Gastroesophageal sphincter (tissue), 4 donors: ENCODE results near the gene VPS13C. TPM values are rescaled to one million over a fixed set of nuclear protein-coding genes. Genes with fewer than 3 reads are reported as not detected.

Source experiments
- ATAC-seq: fragments of 150-250 bp; one replicate; pipeline ENCODE4 v1.9.1; 2016; ENCODE audit warnings: mild to moderate bottlenecking, moderate library complexity
- H3K27ac ChIP-seq, 4 donors: fragments of 200-600 bp; sonication (generic) in 3 of 4; 1 replicate in 3 of 4; 2 replicates in 1 of 4; pipeline ENCODE4 v1.5.1; 2016 to 2019
- H3K27me3 ChIP-seq: fragments of 200-600 bp; sonication (generic); one replicate; pipeline ENCODE4 v1.5.1; 2019
- H3K36me3 ChIP-seq, 2 donors: fragments of 200-600 bp; sonication (generic); one replicate each; pipeline ENCODE4 v1.5.1; 2019; ENCODE audit warnings: control low read depth in 1 of 2
- H3K4me1 ChIP-seq, 3 donors: fragments of 200-600 bp; sonication (generic); 1 replicate in 2 of 3; 2 replicates in 1 of 3; pipeline ENCODE4 v1.5.1; 2016 to 2019; ENCODE audit warnings: control low read depth in 2 of 3
- H3K4me3 ChIP-seq, 2 donors: fragments of 200-600 bp; sonication (generic); one replicate each; pipeline ENCODE4 v1.5.1; 2019; ENCODE audit warnings: mild to moderate bottlenecking in 1 of 2, moderate library complexity in 1 of 2
- H3K9me3 ChIP-seq, 3 donors: fragments of 200-600 bp; sonication (generic); one replicate each; pipeline ENCODE4 v1.5.1; 2017 to 2019; ENCODE audit warnings: control low read depth in 2 of 3
- EP300 ChIP-seq: sonication (generic); formaldehyde crosslinking; IDR thresholded peaks from one replicate; pipeline ENCODE4 v1.6.1; 2017; ENCODE audit warnings: antibody characterized with exemption, mild to moderate bottlenecking
- POLR2A ChIP-seq, 2 donors: fragments of 450-650 bp; IDR thresholded peaks; one replicate each; pipeline ENCODE4 v1.6.1; 2017; ENCODE audit warnings: antibody characterized with exemption in 2 of 2, mild to moderate bottlenecking in 2 of 2, moderate library complexity in 1 of 2
- POLR2AphosphoS5 ChIP-seq: sonication (generic); formaldehyde crosslinking; IDR thresholded peaks from one replicate; pipeline ENCODE4 v1.6.1; 2017; ENCODE audit warnings: antibody characterized with exemption
- WGBS, 2 donors: methylation state at CpG; one replicate each; pipeline ENCODE4 v1.1.5; 2018; ENCODE audit warnings: low coverage in 1 of 2; 5-methylcytosine and 5-hydroxymethylcytosine counted together
- total RNA-seq, 4 donors: library from RNA; depleted of rRNA; stranded (reverse); fragments of >200 nt; gene quantifications; one replicate each; pipeline ENCODE4 v1.1.0, GENCODE V29; 2016
- TF ChIP-seq, protein P1 (sequence below), 4 experiments: fragments of 200-600 bp in 2 of 4; fragments of 450-650 bp in 2 of 4; sonication (generic) in 1 of 4; IDR thresholded peaks; one replicate each; pipeline ENCODE4 v1.5.1; 2017 to 2019; ENCODE audit warnings: antibody characterized with exemption in 4 of 4, mild to moderate bottlenecking in 2 of 4, moderate library complexity in 2 of 4

VPS13C gene
- total RNA-seq, 4 donors from 2014 or later, result 62.2 to 108 (median 83.4) TPM

DNA sequence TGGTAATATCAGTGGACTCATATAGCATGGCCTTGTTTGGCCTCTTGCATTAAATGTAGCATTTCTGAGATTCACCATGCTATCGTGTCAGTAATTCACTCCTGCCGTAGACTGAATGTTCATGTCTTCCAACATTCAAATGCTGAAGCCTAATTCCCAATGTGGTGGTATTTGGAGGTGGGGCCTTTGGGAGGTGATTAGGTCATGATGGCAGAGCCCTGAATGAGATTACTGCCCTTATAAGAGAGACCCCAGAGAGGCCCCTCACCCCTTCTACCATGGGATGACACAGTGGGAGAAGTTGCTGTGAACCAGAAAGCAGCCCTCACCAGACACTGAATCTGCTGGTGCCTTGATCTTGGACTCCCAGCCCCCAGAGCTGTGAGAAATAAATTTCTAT is 241.4 kb downstream of the VPS13C start:
- H3K9me3 ChIP-seq, result no peaks in the 10 kb centered on the region
- no peaks in the 10 kb centered on the region for H3K36me3 ChIP-seq
- H3K4me3 ChIP-seq, result no peak overlapping the region
- no peaks in the 10 kb centered on the region for H3K4me1 ChIP-seq
- peaks cover 16% of the 10 kb centered on the region for H3K27me3 ChIP-seq
- H3K27ac ChIP-seq, result no peak overlapping the region
- 86 to 88% methylated on average over 1 to 2 of the region's 2 CpGs for whole genome bisulfite sequencing, 2 donors
- TF ChIP-seq POLR2A (IDR thresholded peaks at IDR 0.05) (no peak), EP300 (no peak), POLR2AphosphoS5 (no peak)
- TF ChIP-seq, protein P1, sequence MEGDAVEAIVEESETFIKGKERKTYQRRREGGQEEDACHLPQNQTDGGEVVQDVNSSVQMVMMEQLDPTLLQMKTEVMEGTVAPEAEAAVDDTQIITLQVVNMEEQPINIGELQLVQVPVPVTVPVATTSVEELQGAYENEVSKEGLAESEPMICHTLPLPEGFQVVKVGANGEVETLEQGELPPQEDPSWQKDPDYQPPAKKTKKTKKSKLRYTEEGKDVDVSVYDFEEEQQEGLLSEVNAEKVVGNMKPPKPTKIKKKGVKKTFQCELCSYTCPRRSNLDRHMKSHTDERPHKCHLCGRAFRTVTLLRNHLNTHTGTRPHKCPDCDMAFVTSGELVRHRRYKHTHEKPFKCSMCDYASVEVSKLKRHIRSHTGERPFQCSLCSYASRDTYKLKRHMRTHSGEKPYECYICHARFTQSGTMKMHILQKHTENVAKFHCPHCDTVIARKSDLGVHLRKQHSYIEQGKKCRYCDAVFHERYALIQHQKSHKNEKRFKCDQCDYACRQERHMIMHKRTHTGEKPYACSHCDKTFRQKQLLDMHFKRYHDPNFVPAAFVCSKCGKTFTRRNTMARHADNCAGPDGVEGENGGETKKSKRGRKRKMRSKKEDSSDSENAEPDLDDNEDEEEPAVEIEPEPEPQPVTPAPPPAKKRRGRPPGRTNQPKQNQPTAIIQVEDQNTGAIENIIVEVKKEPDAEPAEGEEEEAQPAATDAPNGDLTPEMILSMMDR (IDR thresholded peaks at IDR 0.05), result no peak
- no peak for ATAC-seq

DNA sequence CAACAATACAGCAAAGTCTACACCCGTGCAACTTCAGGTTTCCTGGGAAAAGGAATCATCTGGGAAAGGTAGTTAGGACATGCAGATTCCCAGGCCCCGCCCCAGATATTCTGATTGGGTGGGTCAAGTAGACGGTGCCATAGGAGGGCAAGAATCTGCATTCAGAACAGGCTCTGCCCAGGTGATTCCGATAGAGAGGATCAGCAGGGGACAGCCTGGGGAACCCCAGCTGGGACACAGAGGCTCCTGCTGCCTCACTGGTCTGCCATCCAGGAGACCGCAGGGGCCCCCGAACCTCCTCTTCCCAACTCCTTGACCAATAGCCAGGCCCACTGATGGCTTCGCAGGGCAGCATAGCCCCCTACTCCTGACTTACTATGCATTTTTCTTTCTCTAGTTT is 243.4 kb downstream of the VPS13C start:
- 75 to 92% methylated on average over 2 to 7 of the region's 7 CpGs for whole genome bisulfite sequencing, 2 donors
- peaks cover 16% of the 10 kb centered on the region for H3K27me3 ChIP-seq
- TF ChIP-seq POLR2A (IDR thresholded peaks at IDR 0.05) (no peak), POLR2AphosphoS5 (no peak), EP300 (no peak)
- TF ChIP-seq, protein P1 (IDR thresholded peaks at IDR 0.05), result no peak
- no peaks in the 10 kb centered on the region for H3K36me3 ChIP-seq
- H3K27ac ChIP-seq, result no peak overlapping the region
- no peaks in the 10 kb centered on the region for H3K4me1 ChIP-seq
- no peaks in the 10 kb centered on the region for H3K9me3 ChIP-seq
- H3K4me3 ChIP-seq, result no peak overlapping the region
- no peak for ATAC-seq

DNA sequence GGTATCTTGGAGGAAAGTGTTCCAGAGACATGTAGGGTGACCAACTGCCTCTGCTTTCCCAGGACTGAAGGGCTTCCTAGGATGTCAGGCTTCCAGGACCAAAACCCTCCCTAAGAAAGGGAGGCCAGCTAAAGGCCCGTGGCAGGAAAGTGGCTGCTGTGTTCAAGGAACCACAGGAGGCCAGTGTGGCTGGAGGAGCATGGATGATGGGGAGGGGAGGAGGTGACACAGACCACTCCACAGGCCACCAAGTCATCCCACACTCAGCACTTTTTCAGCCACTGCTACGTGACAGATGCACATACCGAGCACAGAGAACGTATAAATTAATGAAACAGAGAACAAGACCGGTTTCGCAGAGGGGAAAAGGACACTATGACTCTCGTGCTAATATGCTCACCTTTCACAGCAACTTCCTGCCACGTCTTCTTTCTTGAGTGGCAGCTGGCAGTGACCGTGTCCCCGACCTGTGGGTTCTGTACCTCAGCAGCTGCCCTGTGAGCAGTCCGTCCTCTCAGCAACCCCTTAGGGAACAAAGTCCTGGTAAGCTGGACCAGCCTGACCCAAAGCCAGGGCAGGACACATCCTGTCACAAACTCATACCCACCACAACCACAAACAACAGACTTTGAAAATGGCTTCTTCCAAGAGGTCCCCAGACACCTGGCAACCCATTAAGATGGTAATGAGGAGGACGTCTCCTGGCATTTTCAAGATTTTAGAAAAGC is 244.7 kb downstream of the VPS13C start:
- Histone ChIP-seq H3K27ac (no peak overlapping the region), H3K36me3 (no peaks in the 10 kb centered on the region), H3K4me1 (no peaks in the 10 kb centered on the region), H3K27me3 (peaks cover 14% of the 10 kb centered on the region), H3K9me3 (no peaks in the 10 kb centered on the region), H3K4me3 (no peak overlapping the region)
- no peak for TF ChIP-seq EP300
- TF ChIP-seq, protein P1 (IDR thresholded peaks at IDR 0.05), result no peak
- no peak for TF ChIP-seq POLR2A (IDR thresholded peaks at IDR 0.05)
- TF ChIP-seq POLR2AphosphoS5, result no peak
- ATAC-seq, result no peak
- WGBS, 2 donors, result 66 to 73% methylated on average over 7 to 11 of the region's 12 CpGs

DNA sequence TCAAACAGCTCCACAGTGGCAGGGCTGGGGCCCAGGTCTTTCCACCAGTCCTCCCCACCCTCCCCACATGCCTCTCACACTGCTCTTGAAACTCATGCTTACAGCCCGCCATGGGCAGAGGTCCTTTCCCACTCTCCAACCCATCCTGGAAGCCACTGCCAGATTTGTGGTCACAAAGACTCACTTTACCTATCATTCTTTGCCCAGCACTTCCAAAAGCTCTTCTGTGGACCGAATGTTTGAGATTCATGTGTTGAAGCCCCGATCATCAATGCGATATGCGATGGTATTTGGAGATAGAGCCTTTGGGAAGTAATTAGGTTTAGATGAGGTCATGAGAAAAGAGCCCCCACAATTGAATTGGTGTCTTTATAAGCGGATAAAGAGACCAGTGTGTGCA is 247.8 kb downstream of the VPS13C start:
- Histone ChIP-seq H3K4me3 (no peak overlapping the region), H3K36me3 (no peaks in the 10 kb centered on the region), H3K4me1 (no peaks in the 10 kb centered on the region), H3K27ac (no peak overlapping the region), H3K27me3 (peaks cover 3% of the 10 kb centered on the region), H3K9me3 (no peaks in the 10 kb centered on the region)
- no peak for TF ChIP-seq POLR2AphosphoS5
- TF ChIP-seq EP300, result no peak
- no peak for TF ChIP-seq POLR2A (IDR thresholded peaks at IDR 0.05)
- ATAC-seq, result no peak
- WGBS, 2 donors, result 75 to 96% methylated on average over 4 to 5 of the region's 6 CpGs

DNA sequence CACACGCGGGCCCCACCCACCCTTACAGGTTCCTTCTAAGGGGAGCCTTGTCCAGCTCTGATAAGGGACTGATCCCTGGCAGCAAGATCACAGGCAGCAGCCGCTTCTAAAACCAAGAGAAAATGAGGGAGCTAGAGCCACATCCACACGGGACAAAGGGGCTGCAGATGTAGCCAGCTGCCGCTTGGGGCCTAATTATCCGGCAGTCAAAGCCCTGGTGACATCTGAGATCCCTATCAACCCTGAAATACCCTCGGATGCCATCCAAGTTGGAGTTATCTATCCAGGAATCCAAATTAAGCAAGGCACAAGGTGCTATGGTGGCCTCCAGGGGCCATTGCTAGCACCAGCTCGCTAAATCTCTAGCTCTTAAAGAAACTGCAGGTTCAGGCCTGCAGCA is 248.3 kb downstream of the VPS13C start:
- H3K9me3 ChIP-seq, result no peaks in the 10 kb centered on the region
- H3K4me3 ChIP-seq, result no peak overlapping the region
- no peak for ATAC-seq
- WGBS, 2 donors, result 66 to 77% methylated on average over 2 to 4 of the region's 8 CpGs
- H3K36me3 ChIP-seq, result no peaks in the 10 kb centered on the region
- H3K27me3 ChIP-seq, result peaks cover 3% of the 10 kb centered on the region
- H3K27ac ChIP-seq, result no peak overlapping the region
- H3K4me1 ChIP-seq, result no peaks in the 10 kb centered on the region
- no peak for TF ChIP-seq EP300
- no peak for TF ChIP-seq POLR2AphosphoS5
- TF ChIP-seq POLR2A (IDR thresholded peaks at IDR 0.05), result no peak
- TF ChIP-seq, protein P1 (IDR thresholded peaks at IDR 0.05), result no peak
